GM19035 (cell line): Measurements from ENCODE around the gene ENTPD6.
"Not testable (repeated sequence)": the region's sequence is repeated elsewhere in the genome, so short reads cannot be mapped to it uniquely, and the experiment has no call there.

Experiments
- ATAC-seq: cut with Tn5 transposase; IDR thresholded peaks from one replicate; pipeline ENCODE4 v1.9.1; 2021; ENCODE audit not compliant: unreplicated experiment

The ENTPD6 gene

GRCh38 chr20:25223179-25223661 lies 27.7 kb downstream of the ENTPD6 start:
- ATAC-seq = no peak

GRCh38 chr20:25223765-25224720 lies 28.5 kb downstream of the ENTPD6 start:
- ATAC-seq = no peak

GRCh38 chr20:25224941-25225340 lies 29.4 kb downstream of the ENTPD6 start:
- no peak for ATAC-seq

- no peak for ATAC-seq
Measured at GRCh38 chr20:25225642-25226432, 30.3 kb downstream of the ENTPD6 start.

GRCh38 chr20:25226433-25227316 lies 31.2 kb downstream of the ENTPD6 start:
- no peak for ATAC-seq

- no peak for ATAC-seq
Measured at GRCh38 chr20:25227317-25227831, 31.9 kb downstream of the ENTPD6 start.

- ATAC-seq = no peak
Measured at GRCh38 chr20:25229486-25230165, 34.1 kb downstream of the ENTPD6 start.

GRCh38 chr20:25230166-25230831 lies 34.8 kb downstream of the ENTPD6 start:
- ATAC-seq = peak; percentile 82

- ATAC-seq = no peak
Measured at GRCh38 chr20:25233016-25233772, 37.7 kb downstream of the ENTPD6 start.

- not testable (repeated sequence) for ATAC-seq
Measured at GRCh38 chr20:25234009-25234849, 38.7 kb downstream of the ENTPD6 start.

- ATAC-seq = no peak
Measured at GRCh38 chr20:25236450-25237304, 41.2 kb downstream of the ENTPD6 start.

- no peak for ATAC-seq
Measured at GRCh38 chr20:25237610-25238318, 42.3 kb downstream of the ENTPD6 start.

- no peak for ATAC-seq
Measured at GRCh38 chr20:25238319-25239037, 43.0 kb downstream of the ENTPD6 start.

GRCh38 chr20:25239387-25240370 lies 44.2 kb downstream of the ENTPD6 start:
- no peak for ATAC-seq
